MM.1S (cell line): ENCODE data around the gene YTHDF2.
"Not testable (repeated sequence)": the region's sequence is repeated elsewhere in the genome, so short reads cannot be mapped to it uniquely, and the experiment has no call there.

Source experiments
- DNase-seq: peaks from one replicate; pipeline ENCODE4 v3.0.0-alpha.2; 2015
- H2AFZ ChIP-seq: fragments of 300-600 bp; sonication (generic); 2 replicates; pipeline ENCODE4 v1.6.0; 2016; ENCODE audit warnings: antibody characterized with exemption, low read length
- H3F3A ChIP-seq: fragments of 300-600 bp; sonication (generic); 2 replicates; pipeline ENCODE4 v1.6.1; 2016; ENCODE audit warnings: mild to moderate bottlenecking, antibody characterized with exemption, low read length, moderate library complexity, mixed read lengths; ENCODE audit not compliant: insufficient read depth
- H3K27ac ChIP-seq: fragments of 300-600 bp; sonication (generic); 2 replicates; pipeline ENCODE4 v1.5.1; 2016; ENCODE audit warnings: mild to moderate bottlenecking, low read length
- H3K27me3 ChIP-seq: fragments of 300-600 bp; sonication (generic); replicated peaks from 2 replicates; pipeline ENCODE4 v1.6.0; 2016; ENCODE audit warnings: low read length; ENCODE audit not compliant: insufficient read depth
- H3K36me3 ChIP-seq: fragments of 300-600 bp; sonication (generic); replicated peaks from 2 replicates; pipeline ENCODE4 v1.6.1; 2016; ENCODE audit warnings: mild to moderate bottlenecking, low read length, mixed read lengths; ENCODE audit not compliant: insufficient read depth
- H3K4me1 ChIP-seq: fragments of 300-600 bp; sonication (generic); 2 replicates; pipeline ENCODE4 v1.6.1; 2016; ENCODE audit warnings: low read length, mixed read lengths
- H3K4me2 ChIP-seq: fragments of 300-600 bp; sonication (generic); 2 replicates; pipeline ENCODE4 v1.6.0; 2016; ENCODE audit warnings: low read depth, low read length
- H3K4me3 ChIP-seq: fragments of 300-600 bp; sonication (generic); 2 replicates; pipeline ENCODE4 v1.5.1; 2016; ENCODE audit warnings: low read length, mixed read lengths
- H3K79me2 ChIP-seq: fragments of 300-600 bp; sonication (generic); 2 replicates; pipeline ENCODE4 v1.6.1; 2016; ENCODE audit warnings: mixed run types, low read length, mixed read lengths
- H3K9ac ChIP-seq: fragments of 300-600 bp; sonication (generic); 2 replicates; pipeline ENCODE4 v1.6.1; 2016; ENCODE audit warnings: low read length, mixed read lengths
- H3K9me2 ChIP-seq: fragments of 300-600 bp; sonication (generic); replicated peaks from 2 replicates; pipeline ENCODE4 v1.6.1; 2016; ENCODE audit warnings: mild to moderate bottlenecking, low read length, mixed read lengths; ENCODE audit not compliant: insufficient read depth
- H3K9me3 ChIP-seq: fragments of 300-600 bp; sonication (generic); replicated peaks from 2 replicates; pipeline ENCODE4 v1.6.1; 2016; ENCODE audit warnings: mild to moderate bottlenecking, low read length, mixed read lengths; ENCODE audit not compliant: insufficient read depth
- H4K20me1 ChIP-seq: fragments of 300-600 bp; sonication (generic); 2 replicates; pipeline ENCODE4 v1.6.1; 2016; ENCODE audit warnings: mild to moderate bottlenecking, low read length, moderate library complexity, mixed read lengths; ENCODE audit not compliant: insufficient read depth
- EZH2 ChIP-seq: fragments of 300-600 bp; sonication (generic); optimal IDR thresholded peaks from 2 replicates; pipeline ENCODE3; 2017; ENCODE audit warnings: low read depth, mild to moderate bottlenecking, antibody characterized with exemption, low read length, mixed read lengths
- EZH2phosphoT487 ChIP-seq: fragments of 300-600 bp; sonication (generic); IDR thresholded peaks from 2 replicates; pipeline ENCODE4 v1.6.1; 2018; ENCODE audit warnings: antibody characterized with exemption, low read length
- TF ChIP-seq, protein P1 (sequence below): fragments of 300-600 bp; sonication (generic); IDR thresholded peaks from 2 replicates; pipeline ENCODE4 v1.5.1; 2016; ENCODE audit warnings: antibody characterized with exemption, low read length, mixed read lengths

Gene YTHDF2

DNA sequence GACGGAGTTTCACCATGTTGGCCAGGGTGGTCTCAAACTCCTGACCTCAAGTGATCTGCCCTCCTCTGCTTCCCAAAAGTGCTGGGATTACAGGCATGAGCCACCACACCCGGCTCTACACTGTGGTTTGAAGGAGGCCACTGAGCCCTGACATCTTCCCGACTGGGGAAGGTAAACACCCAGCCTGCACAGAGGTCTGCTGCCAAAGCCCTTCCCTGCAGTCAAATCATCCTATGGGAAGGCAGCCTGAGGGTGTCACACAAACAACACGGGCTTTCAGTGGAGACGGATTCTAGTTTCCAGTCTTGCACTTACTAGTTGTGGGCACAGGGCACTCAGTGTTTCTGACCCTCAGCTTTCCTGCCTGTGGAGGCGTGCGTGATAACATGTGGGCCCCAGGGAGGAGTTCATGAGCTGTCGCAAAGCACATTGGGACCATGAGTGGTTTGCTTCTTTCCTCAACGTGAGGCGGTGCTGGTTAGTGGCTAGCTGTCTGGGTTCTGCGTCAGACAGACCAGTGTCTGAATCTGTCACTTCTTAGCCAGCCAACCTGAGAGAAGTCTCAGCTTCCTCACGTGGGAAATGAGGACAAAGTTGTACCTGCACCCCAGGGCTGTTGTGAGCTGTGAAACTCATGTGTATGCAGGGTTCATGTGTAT, 53.8 kb downstream of the YTHDF2 start:
- no peaks in the 10 kb centered on the region for H3K36me3 ChIP-seq
- no peak for DNase-seq
- no peak overlapping the region for H3K4me2 ChIP-seq
- no peak overlapping the region for H3K27ac ChIP-seq
- H4K20me1 ChIP-seq: no peaks in the 10 kb centered on the region
- no peaks in the 10 kb centered on the region for H3K9me2 ChIP-seq
- H3K9me3 ChIP-seq: no peaks in the 10 kb centered on the region
- no peaks in the 10 kb centered on the region for H3K79me2 ChIP-seq
- H3K4me3 ChIP-seq: no peak overlapping the region
- no peak for TF ChIP-seq EZH2
- TF ChIP-seq, protein P1, sequence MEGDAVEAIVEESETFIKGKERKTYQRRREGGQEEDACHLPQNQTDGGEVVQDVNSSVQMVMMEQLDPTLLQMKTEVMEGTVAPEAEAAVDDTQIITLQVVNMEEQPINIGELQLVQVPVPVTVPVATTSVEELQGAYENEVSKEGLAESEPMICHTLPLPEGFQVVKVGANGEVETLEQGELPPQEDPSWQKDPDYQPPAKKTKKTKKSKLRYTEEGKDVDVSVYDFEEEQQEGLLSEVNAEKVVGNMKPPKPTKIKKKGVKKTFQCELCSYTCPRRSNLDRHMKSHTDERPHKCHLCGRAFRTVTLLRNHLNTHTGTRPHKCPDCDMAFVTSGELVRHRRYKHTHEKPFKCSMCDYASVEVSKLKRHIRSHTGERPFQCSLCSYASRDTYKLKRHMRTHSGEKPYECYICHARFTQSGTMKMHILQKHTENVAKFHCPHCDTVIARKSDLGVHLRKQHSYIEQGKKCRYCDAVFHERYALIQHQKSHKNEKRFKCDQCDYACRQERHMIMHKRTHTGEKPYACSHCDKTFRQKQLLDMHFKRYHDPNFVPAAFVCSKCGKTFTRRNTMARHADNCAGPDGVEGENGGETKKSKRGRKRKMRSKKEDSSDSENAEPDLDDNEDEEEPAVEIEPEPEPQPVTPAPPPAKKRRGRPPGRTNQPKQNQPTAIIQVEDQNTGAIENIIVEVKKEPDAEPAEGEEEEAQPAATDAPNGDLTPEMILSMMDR: no peak
- TF ChIP-seq EZH2phosphoT487: no peak
- no peak overlapping the region for H3K9ac ChIP-seq
- H2AFZ ChIP-seq: no peak overlapping the region
- H3F3A ChIP-seq: no peaks in the 10 kb centered on the region
- no peaks in the 10 kb centered on the region for H3K27me3 ChIP-seq
- no peaks in the 10 kb centered on the region for H3K4me1 ChIP-seq

DNA sequence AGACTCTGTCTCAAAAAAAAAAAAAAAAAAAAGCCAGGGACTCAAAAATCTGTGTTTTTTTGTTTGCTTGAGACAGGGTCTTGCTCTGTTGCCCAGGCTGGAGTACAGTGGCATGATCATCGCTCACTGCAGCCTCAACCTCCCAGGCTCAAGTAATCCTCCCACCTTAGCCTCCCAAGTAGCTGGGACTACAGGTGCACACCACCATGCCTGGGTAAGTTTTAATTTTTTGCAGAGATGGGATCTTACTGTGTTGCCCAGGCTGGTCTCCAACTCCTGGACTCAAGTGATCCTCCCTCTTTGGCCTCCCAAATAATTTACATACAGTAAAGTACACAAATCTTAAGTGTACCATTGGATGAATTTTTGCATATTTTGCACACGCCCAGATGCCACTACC, 55.2 kb downstream of the YTHDF2 start:
- H2AFZ ChIP-seq, H3K79me2 ChIP-seq, H3K4me2 ChIP-seq, H3K36me3 ChIP-seq, H3K4me3 ChIP-seq, H3K9ac ChIP-seq, H3K9me3 ChIP-seq, H3F3A ChIP-seq, H3K4me1 ChIP-seq, H3K27me3 ChIP-seq, DNase-seq, H3K9me2 ChIP-seq, H4K20me1 ChIP-seq, H3K27ac ChIP-seq: not testable (repeated sequence)

DNA sequence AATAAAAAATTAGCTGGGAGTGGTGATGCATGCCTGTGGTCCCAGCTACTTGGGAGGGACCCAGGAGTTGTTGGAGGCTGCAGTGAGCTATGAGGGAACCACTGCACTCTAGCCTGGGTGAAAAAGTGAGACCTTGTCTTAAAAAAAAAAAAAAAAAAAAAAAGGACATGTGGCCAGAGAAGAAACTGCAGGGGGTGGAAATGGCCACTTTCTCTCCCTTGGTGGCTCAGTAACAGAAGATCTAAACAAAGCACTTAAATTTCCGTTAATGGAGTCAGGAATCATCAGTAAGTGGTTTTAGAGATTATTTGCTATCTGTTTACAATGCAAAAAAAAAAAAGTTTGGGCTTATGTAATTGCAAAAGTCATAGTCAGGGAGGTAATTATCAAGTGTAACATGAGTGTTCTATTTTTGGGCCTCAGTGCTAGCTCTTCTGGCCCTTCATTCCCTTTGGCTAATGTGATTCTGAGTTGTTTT, 55.9 kb downstream of the YTHDF2 start:
- no peaks in the 10 kb centered on the region for H3K9me3 ChIP-seq
- no peaks in the 10 kb centered on the region for H3K79me2 ChIP-seq
- no peak overlapping the region for H3K27ac ChIP-seq
- no peaks in the 10 kb centered on the region for H3K36me3 ChIP-seq
- no peak overlapping the region for H2AFZ ChIP-seq
- no peak overlapping the region for H3K9ac ChIP-seq
- H3K4me3 ChIP-seq: no peak overlapping the region
- H3K27me3 ChIP-seq: no peaks in the 10 kb centered on the region
- TF ChIP-seq EZH2phosphoT487 (no peak), EZH2 (no peak)
- TF ChIP-seq, protein P1: no peak
- no peak overlapping the region for H3K4me2 ChIP-seq
- no peak for DNase-seq
- H3K4me1 ChIP-seq: no peaks in the 10 kb centered on the region
- H3K9me2 ChIP-seq: no peaks in the 10 kb centered on the region
- no peaks in the 10 kb centered on the region for H4K20me1 ChIP-seq
- H3F3A ChIP-seq: no peaks in the 10 kb centered on the region

DNA sequence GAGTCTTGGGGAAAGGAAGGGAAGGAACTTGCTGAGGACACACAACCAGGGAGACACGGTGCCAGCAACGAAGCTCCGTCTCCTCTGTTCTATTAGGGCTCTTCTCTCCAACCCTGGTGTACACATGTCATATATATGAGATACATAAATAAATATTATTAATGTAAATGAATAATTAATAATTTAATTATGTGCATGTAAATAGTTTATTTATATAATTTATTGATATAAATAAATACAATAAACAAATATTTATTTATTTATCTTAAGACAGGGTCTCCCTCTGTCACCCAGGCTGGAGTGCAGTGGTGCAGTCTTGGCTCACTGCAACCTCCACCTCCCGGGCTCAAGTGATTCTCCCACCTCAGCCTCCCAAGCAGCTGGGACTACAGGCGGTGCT, 57.8 kb downstream of the YTHDF2 start:
- DNase-seq, H3K27me3 ChIP-seq, H3K79me2 ChIP-seq: not testable (repeated sequence)

More for the DNA sequence above, 57.8 kb downstream of the YTHDF2 start:
- H2AFZ ChIP-seq, H3K4me2 ChIP-seq, H3K9me2 ChIP-seq, H3F3A ChIP-seq, H4K20me1 ChIP-seq, H3K36me3 ChIP-seq, H3K9me3 ChIP-seq, H3K4me1 ChIP-seq, H3K9ac ChIP-seq, H3K4me3 ChIP-seq, H3K27ac ChIP-seq: not testable (repeated sequence)
